ENCODE measurements around the gene EVPL.
"Not testable (repeated sequence)": the region's sequence is repeated elsewhere in the genome, so short reads cannot be mapped to it uniquely, and the experiment has no call there.

Gene EVPL

DNA sequence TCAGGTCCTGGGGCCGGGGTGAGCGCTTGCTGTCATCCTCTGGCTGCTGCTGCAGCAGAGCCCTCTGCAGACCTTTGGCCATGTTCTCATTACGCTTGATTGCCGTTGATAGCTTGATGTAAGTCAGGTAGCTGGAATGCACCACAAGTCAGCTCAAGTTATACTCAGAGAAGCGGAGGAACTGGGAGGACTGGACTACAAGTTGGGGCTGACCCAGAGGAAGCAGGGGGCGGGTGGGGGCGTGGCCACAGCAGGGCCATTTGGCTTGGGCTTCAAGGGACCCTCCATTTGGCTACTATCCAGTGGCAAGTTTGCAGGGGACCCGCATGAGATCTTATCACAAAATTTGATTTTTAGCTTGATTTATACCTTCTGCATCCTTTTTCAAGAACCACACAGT lies 19.0 kb upstream of the EVPL start:
- DNase-seq: no peak

DNA sequence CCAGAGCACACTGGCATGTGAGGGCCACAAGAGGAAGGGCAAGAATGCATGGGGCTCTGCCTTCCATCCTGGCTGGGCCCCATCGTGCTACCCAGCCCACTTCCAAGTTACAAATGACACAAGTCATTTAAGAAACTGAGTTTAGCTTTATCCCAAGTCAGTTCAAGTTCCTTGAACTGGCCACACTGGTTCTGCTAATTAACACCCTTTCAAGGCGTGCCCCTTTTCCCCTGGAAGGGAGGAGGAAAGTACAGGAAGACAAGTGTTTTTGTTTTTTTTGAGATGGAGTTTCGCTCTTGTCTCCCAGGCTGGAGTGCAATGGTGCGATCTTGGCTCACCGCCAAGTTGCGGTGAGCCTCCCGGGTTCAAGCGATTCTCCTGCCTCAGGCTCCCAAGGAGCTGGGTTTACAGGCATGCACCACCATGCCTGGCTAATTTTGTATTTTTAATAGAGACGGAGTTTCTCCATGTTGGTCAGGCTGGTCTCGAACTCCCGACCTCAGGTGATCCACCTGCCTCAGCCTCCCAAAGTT lies 17.4 kb upstream of the EVPL start:
- DNase-seq: not testable (repeated sequence)

DNA sequence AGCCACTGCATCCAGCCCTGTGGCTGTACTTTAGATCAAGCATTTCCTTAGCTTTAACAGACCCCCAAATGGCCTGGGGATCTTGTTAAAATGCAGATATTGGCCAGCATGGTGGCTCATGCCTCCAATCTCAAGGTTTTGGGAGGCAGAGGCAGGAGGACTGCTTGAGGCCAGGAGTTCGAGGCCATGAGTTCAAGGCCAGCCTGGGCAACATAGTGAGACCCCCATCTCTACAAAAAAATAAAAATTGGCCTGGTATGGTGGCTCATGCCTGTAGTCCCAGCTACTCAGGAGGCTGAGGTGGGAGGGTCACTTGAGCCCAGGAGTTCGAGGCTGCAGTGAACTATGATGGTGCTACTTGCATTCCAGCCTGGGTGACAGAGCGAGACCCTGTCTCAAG lies 15.8 kb upstream of the EVPL start:
- not testable (repeated sequence) for DNase-seq

DNA sequence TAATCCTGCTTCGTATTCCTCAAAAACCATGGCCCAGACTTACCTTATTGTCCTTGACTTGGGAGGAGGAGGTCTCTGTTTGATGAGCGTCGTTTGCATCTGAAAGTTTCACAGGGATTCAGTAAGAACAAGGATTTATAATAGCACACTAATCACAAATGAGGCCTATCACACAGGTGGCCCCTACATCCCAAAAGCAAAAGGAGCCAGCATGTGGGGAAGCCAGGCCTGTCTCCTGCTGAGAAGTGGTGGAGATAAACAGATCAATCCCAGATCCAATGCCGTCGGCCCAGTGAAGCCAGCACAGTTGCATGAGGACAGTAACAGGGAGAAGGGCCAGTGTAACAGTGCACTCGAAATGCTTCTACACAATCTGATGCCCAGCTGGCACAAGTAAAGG lies 13.3 kb upstream of the EVPL start:
- DNase-seq: no peak

DNA sequence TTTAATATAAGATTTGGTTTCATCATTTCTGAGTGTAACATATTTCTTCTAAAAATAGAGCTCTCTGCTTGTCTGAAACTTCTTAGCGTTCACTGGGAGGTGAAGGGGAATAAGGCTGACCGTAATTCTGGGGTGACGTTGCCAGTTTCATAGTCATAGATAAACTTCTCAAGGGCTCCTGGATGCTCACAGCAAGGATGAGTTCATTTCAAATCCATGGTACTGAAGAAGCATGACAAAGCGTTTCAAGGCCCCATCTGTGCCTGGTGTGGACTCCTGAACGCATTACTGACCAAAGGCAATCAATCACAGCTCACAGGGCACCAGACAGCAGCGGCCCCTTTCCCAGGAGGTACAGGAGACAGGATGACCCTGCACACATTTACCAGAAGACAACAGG lies 12.0 kb upstream of the EVPL start:
- no peak for DNase-seq

DNA sequence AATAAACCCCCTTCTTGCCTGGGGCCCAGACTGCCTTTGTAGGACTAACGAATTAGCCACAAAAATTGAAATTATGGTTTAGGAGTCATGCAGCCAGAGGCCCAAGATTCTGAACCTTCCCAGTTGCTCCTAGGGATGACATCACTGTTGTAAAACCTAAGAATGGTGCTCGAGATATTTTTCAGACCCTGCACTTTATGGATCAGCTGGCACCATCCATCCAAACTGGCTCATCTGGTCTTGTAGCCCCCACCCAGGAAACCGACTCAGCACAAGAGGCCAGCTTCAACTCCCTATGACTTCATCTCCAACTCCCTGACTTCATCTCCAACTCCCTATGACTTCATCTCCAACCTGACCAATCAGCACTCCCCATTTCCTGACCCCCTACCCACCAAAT lies 10.9 kb upstream of the EVPL start:
- no peak for DNase-seq

DNA sequence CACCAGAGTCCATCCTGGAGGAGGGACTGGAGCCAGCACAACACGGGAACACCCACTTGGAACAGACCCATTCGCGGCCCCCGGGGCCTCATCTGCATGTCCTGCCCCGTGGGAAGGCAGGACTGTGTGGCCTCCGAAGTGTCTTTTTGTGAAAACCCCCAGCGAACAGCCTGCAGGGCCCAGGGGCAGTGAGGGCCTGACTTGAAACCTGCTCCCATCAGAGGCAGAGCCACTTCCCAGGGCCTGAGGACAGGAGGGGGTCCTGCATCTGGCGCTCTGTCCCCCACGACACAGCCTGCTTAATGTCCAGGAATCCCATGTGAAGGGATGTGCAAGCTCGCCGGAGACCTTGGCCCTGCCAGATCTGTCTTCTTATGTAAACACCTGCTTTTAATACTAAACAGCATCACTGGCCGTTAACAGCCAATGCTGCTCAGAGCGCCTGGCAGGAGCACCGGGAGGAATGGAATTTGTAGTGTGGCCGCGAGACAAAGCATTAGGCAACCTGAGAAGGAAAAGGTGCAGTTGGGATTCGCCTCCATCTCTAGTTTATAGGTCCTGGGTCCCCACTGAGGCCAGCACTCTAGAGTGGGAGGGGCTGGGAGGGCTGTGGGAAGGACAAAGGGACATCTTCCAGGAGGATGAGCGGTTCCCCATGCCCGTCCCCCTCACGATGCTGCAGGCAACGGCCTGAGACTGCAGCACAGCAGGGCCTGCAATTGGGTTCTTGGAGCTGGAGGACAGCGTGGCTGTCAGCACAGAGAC lies 9.6 kb upstream of the EVPL start:
- DNase-seq: no peak

DNA sequence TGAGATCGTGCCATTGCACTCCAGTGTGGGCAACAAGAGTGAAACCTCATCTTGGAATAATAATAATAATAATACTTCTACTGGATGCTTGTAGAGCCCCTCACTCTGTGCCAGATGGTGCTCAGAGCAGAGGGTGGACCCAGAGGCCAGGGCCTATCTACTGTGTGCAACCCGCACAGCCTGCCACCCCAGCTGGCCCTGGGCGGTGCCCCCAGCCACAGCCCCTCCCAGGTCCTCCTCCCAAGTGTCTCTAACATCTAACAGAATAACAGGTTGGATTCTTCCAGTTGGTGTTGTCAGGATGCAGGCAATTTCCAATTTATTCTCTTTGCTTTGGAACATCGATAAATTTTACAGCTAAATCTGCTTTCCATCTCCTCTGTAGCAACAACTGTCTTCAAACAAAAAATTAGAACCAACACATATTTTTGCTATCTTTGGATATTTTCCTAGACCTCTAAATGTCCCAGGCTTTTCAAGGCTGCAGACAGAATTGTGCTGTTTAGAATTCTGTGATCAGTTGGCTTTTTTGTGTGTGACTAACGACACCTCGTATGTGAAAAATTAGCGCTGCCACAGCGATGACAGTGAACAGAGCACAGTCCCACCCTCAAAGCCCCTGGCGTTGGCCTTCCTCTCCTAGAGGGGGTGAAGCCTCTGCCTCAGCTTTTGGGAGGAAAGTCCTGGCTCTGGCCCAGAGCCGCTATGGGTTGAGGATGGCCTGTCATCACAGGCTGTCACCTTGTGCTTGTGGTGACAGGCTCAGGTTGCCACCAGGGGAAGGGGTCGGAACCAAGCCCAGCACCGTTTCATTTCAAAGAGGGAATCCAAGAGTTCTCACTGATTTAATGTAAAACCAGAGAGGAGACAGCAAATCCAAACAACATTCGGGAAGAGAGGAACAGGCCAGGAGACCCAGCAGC lies 7.6 kb upstream of the EVPL start:
- DNase-seq: no peak

DNA sequence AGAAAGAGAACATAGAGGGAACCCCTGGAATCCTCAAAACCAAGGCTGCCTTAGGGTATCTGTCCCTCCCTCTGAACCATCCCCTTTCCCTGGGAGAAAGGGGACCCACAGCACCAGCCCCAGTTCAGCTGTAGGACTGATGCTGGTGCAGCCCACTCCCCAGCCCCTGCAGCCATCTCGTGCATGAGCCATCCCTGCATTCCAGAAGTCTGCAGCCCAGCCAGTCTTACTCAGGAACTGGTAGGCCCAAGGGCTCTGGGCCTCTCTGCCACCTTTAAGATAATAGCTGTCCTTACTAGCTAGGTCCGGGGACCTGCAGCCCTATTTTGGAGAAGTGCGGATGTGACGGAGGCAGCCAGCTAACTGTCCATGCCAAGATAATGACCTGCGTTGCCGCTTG lies 6.0 kb upstream of the EVPL start:
- DNase-seq: no peak

DNA sequence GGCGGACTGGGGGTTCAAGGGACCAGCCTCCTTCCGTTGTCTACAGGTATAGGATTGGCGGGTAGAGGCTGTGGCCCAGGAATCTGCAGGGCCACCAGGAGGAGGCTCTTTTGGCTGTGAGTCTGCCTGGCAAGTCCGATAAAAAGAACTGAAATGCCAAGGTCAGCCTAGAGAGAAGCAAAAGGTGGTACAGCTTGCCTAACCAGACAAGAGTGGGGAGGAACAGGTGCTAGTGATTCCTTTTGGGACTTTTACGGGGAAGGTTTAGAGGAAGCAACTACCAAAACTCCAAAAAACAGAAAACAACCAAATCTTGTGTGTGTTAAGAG lies 5.6 kb upstream of the EVPL start:
- no peak for DNase-seq

DNA sequence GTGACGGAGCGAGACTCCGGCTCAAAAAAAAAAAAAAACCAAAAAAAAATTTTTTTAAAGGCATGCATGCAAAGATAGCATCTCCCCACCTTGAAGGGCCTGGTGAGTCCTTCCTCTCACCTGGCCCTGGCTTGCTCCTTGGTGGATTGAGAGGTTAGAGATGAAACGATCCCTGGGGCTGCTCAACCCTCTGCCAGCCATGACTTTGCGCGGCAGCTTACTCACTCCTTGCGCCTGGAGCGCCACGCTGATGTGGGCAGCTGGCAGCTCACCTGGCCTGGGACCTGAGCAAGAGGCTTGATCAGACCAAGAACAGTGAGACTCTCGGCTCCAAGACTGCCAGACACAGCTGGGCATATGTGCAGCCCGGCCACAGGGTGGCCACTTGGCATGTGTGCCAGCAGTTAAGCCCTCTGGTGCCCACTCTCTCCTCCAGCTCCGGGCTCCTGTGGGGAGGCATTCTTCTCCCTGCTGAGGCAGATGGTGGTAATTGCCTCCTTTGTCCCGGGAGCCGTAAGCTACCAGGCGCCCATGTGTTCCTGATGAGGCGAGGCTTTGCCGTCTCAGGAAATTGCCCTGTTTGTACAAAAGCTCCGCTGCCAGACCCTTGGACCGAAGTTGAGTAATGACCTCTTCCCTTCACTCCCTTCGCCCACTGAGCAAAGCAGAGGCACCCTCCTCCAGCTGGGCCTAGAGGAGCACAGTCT lies 5.1 kb upstream of the EVPL start:
- DNase-seq: no peak

DNA sequence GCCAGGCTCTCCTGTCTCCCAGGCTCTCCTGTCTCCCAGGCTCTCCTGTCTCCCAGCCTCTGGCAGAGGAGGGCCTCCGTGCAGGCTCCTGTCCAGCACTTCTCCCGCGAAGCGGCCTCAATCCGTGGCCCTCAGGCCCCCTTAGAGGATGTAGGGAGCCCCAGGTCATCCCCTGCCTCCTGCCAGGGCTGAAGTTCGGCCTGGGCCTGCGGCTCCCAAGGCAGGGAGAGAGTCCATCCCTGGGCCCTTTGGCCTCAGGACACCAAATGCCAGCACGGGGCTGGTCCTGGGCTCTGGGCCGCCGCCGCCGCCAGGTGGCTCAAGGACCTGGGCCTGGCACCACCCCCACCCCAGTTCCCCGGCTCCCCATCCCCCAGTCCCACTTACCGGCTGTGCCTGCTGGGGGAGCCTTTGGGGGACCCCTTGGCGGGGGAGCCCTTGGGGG lies 370 bp downstream of the EVPL start:
- no peak for DNase-seq

DNA sequence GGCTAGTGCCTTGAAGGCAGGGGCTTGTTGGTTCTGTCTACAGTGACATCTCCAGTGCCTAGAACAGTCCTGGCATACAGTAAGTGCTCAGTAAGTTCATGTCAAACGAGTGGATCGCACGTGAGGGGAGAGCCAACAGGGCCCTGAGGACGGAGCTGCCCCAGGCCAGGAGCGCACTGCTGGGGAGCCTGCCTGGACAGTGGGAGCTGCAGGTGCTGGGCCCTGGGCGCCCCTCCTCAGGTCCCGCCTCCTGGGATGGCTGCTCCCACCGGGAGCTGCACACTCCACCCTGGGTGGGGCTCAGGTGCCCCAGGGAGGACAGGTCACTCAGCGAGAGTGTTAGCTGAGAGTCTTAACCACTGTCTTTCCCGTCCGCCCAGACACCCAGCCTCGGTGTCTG lies 1.8 kb downstream of the EVPL start:
- no peak for DNase-seq

DNA sequence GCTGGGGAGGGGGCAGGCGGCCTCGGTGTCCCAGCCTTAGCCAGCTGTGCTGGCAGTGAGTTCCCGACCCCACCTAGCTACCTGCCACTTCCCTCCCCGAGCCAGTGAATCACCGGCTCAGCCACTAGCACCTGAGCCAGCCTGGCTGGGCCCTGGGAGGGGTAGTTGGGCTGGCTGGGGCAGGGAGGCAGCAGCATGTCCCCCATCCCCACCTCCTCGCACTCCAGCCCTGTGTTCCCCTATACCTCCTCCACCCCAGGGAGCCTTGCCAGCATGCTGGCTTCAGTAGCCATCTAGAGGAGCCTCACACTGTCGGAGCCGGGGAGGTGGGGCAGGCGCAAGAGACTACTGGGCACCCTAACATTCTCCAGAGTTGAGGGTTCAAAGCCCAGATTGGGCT lies 2.8 kb downstream of the EVPL start:
- DNase-seq: no peak

DNA sequence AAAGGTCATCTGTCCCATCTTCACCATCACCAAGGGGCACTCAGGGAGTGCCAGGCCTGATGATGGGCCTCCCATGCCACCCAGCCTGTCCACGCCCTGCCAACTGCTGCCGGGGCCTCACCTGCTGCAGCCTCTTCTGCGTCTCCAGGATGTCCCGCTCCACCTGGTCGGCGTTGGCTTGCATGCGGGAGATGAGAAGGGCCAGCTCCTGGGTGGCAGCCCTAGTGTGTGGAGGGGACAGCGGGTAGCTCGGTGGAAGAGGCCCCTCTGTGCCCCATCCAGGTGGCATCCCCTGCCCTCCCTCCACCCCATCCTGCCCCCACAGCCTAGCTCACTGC lies 3.2 kb downstream of the EVPL start:
- DNase-seq: no peak

DNA sequence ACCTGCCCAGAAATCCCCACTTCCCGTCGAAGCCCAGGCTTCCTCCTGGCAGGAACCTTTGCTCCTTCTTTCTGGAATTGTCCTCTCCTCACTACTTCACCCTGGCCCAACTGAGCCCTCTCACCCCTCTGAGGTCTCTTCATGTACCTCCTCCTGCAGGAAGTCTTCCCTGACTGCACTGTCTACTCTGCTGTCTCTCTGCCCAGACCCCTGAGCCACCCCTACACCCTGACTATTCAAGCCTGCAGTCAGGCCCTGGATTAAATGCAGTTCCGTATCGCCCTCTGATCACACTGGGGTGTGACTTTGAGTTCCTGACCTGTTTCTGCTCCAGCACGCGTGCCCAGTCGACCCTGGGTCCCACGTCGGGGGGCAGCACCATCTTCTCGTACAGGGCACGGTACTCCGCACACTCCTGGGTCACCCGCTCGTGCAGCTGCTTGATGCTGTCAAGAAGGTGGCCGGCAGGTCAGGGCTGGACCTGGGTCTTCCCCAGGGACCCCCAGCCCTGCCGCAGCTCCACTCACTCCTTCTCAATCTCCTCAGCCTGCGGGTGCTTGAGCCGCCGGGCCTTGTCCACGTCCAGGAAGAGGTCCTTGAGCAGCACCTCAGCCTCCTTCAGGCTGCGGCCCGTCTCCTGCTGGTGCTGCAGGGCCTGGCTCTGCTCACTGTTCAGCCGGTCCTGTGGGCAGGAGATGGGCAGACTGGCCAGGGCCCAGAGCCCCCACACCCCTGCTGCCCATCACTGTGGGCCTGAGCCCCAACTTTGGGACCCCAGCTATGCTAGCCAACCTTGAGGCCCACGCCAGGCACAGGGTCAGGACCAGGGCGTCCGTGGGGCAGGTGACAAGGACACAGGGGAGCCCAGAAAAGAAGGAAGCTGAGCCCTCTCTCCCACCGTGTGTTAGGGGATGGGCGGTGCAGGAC lies 3.9 kb downstream of the EVPL start:
- no peak for DNase-seq

DNA sequence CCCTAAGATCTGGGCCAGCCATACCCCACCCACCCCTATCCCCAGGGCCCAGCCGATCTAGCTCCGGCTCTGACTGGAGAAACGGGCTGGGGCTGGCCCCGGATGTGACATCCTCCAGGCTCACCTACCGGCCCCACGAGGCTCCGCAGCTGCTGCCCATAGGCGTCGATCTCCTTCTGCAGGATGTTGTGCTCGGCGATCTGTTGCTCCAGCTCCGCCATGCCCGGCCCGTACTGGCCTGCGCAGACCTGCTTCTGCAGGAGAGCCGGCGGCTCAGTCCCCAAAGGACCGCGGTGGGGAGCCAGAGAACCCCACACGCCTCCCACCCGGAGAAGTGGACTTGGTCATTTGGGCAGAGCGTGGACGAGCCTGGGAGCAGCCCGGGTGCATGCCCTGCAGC lies 4.8 kb downstream of the EVPL start:
- no peak for DNase-seq

DNA sequence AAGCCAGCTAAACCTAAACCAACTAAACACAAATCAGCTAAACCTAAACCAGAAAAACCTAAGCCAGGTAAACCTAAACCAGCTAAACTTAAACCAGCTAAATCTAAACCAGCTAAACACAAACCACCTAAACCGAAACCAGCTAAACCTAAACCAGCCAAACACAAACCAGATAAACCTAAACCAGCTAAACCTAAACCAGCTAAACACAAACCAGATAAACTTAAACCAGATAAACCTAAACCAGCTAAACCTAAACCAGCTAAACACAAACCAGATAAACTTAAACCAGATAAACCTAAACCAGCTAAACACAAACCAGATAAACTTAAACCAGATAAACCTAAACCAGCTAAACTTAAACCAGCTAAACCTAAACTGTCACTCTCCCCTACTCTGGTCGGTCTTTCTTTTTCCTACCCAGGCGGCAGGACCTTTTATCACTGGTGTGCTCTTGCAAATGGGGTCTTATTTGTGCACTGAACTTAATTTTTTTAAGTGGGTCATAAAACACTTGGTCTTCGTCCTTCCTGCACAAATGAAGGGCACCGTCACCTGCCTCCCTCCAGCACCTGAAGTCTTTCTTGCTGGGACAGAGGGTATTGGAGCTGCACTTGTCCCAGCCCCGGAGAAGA lies 7.2 kb downstream of the EVPL start:
- DNase-seq: no peak

DNA sequence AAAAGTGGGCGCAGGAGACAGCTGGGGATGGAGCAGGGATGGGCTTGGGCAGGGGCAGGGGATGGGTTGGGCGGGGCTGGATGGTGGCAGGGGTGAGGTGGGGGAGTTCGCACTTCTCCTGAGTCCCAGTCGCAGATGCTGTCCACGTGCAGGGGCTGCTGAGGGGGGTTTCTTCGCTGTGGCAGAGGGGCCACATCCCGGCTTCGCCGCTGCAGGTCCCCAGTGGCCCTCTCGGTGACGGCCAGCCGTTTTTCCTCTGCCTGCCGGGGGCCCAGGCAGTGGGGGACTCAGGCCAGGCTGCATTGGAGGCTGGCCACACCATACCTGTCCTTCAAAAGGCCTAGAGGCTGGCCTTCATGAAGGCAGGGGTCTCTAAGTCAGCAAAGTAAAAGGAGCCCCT lies 8.3 kb downstream of the EVPL start:
- no peak for DNase-seq

DNA sequence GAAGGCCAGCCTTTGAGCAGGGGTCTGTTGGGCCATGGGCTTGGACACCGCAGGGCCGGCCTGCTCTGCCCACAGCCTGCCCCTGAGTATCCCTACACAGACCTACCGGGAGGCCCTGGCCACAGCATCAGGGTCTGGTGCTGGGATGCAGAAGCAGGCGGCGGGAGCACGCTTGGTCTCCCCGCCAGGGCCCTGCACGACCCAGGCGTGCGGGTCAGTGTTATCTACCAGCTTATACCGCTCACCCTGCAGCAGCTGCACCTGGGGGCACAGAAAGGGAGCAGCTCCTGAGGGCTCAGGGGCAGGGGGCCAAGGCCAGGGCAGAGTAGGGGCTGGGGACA lies 8.8 kb downstream of the EVPL start:
- no peak for DNase-seq

DNA sequence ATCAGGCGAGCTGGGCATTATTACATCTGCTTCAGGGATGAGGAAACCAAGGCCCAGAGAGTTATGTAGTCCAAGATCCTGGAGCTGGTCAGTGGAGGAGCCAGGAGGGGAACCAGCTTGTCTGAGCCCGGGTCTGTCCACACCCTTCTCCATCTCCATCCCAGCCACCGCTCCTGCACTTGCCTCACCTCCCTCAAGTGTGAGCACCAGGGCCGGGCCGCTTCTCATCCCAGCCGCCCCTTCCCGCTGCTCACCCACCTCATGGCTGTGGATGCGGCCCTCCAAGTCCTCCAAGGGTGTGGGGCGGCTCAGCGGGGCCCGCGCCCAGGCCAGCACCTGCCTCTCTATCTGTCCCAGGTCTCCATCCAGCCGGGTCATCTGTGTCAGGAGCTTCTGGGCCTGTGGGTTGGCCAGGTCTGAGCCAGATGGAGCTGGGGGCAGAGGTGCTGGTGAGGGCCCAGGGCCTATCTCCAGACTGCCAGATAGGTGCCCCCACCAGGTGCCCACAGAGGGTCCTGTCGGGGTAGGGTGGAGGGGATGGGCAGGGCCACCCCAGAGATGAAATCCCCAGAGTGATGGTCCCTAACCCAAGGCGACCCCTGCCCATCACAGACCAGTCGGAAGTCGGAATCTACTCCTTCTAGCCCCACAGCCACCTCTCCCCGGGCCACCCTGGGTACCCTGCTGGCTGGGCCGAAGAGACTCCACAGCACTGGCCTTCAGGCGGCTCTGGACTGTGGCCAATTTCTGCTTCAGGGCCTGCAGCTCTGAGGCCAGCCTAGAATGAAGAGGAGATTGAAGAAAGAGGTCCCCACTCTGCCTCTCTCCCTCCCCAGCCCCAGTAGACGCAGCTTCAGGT lies 9.4 kb downstream of the EVPL start:
- DNase-seq: no peak
